HK-2 (cell line): ENCODE measurements around the gene HMOX1.
"Not testable (repeated sequence)": the region's sequence is repeated elsewhere in the genome, so short reads cannot be mapped to it uniquely, and the experiment has no call there.

Source experiments
- DNase-seq: peaks from one replicate; pipeline ENCODE4 v3.0.0-alpha.2; 2018; ENCODE audit not compliant: unreplicated experiment

HMOX1 gene

DNA sequence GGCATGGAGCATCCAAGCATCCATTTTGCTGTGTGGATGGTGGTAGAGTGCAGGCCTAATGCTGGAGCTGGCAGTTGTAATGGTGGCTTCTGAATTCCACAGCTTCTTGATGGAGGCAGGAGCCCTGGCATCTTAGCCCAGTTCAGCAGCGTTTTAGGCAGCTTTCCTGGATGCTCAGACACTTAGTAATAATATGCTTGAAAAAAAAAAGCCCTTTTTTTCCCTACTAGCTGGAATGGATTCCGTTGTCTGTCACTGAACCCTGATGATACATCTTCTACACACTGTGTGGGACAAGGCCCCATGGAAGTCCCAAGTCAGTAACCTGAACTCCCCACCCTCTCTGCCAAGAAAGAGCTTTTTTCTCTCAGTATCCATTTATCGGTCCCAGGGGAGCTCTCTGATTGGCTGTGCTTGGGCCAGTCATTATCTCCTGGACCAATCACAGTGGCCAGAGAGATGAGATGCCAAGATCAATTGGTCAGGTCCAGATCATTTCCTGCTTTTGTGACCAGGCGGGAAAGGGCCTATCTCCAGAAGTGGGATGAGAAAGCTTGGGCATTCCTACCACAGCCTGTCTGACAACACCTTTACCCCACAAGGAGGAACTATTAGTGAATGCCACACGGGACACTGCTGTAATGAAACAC, 53.3 kb downstream of the HMOX1 start:
- DNase-seq = no peak

GRCh38 chr22:35435201-35435740, 54.4 kb downstream of the HMOX1 start:
- no peak for DNase-seq

DNA sequence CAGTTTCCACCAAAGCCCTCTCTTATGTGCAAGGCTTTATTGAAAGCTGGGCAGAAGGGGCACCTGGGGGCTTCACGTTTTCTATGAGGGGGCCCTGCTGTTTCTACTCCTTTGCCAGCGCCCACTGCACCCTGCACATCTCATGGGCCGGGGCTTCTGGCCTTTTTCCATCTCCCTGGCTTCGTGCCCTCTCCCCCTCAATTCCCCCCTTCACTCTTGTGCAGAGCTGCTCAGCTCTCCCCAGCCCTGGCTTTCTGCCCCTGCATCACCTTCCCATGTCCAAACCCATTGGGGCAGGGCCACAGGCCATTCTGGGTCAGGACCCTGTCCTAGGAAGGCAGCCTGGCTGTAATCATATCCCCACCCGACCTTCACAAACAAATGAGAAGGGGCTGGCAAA, 55.5 kb downstream of the HMOX1 start:
- DNase-seq = no peak

GRCh38 chr22:35437049-35437448, 56.2 kb downstream of the HMOX1 start:
- DNase-seq = peak; percentile 48

GRCh38 chr22:35438673-35439364, 57.9 kb downstream of the HMOX1 start:
- not testable (repeated sequence) for DNase-seq

DNA sequence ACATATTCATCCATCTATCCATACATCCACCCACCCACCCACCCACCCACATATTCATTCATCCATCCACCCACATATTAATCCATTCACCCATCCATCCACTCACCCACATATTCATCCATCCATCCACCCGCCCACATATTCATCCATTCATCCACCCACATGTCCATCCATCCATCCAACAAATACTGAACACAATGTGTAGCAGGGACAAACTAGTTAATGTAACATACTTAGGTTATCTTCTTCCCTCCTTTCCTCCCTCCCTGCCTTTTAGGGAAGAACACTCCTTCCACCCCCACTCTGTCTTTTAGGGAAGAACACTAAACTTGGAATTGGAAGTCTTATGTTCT, 58.4 kb downstream of the HMOX1 start:
- DNase-seq = no peak

GRCh38 chr22:35440129-35440528, 59.2 kb downstream of the HMOX1 start:
- no peak for DNase-seq

GRCh38 chr22:35441489-35442100, 60.7 kb downstream of the HMOX1 start:
- DNase-seq = no peak

DNA sequence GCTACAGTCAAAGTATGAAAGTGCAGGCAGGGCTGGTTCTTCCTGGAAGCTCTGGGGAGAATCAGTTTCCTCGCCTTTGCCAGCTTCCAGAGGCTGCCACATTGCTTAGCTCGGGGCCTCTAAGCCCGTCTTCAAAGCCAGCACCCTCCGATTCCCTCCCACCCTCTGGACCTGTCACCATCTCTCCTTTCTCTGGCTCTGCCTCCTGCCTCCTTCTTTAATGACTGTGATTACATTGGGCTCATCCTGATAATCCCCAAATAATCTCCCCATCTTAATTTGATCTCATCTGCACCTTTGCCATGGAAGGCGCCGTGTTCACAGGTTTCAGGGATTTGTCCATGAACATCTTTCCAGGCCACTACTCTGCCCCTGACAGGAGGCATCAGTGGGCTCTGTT, 61.6 kb downstream of the HMOX1 start:
- DNase-seq = no peak

GRCh38 chr22:35443338-35443737, 62.4 kb downstream of the HMOX1 start:
- DNase-seq = no peak
